GM12878 (cell line): Measurements from ENCODE around the gene HEBP1. TPM values are rescaled to one million over a fixed set of nuclear protein-coding genes. Genes with fewer than 3 reads are reported as not detected.

Experiments used
- ASH2L ChIP-seq: fragments of 300-600, 200-600 bp; sonication (generic); IDR thresholded peaks from 2 replicates; pipeline ENCODE4 v1.6.1; 2017; ENCODE audit warnings: low read depth, mild to moderate bottlenecking, borderline replicate concordance
- CREM ChIP-seq: IDR thresholded peaks from 2 replicates; pipeline ENCODE4 v1.6.1; 2014; ENCODE audit warnings: antibody characterized with exemption, low read depth
- DPF2 ChIP-seq: fragments of 450-650 bp; IDR thresholded peaks from 2 replicates; pipeline ENCODE4 v1.6.1; 2017; ENCODE audit warnings: mild to moderate bottlenecking
- FOXM1 ChIP-seq: IDR thresholded peaks from 2 replicates; pipeline ENCODE4 v1.6.1; 2012; ENCODE audit warnings: low read depth, mild to moderate bottlenecking, inconsistent platforms, low read length, moderate library complexity
- MEF2A ChIP-seq: IDR thresholded peaks from 2 replicates; pipeline ENCODE4 v1.6.1; 2011; ENCODE audit warnings: low read depth, mild to moderate bottlenecking, low read length, moderate library complexity; ENCODE audit not compliant: insufficient read depth
- NBN ChIP-seq: fragments of 450-650 bp; IDR thresholded peaks from 2 replicates; pipeline ENCODE4 v1.6.1; 2016
- NR2F1 ChIP-seq: fragments of 450-650 bp; conservative IDR thresholded peaks from 2 replicates; pipeline ENCODE4 v1.6.1; 2017; ENCODE audit warnings: mild to moderate bottlenecking
- NRF1 ChIP-seq: conservative IDR thresholded peaks from 2 replicates; pipeline ENCODE4 v1.6.1; 2011; ENCODE audit warnings: mild to moderate bottlenecking, low read depth, low read length, improper control_type of control experiment
- PAX5 ChIP-seq: IDR thresholded peaks from 2 replicates; pipeline ENCODE4 v1.6.1; 2011; ENCODE audit warnings: low read depth, low read length, borderline replicate concordance
- POU2F2 ChIP-seq: IDR thresholded peaks from 3 replicates; pipeline ENCODE4 v1.6.1; 2011; ENCODE audit warnings: low read depth, mild to moderate bottlenecking, low read length, borderline replicate concordance
- SP1 ChIP-seq: IDR thresholded peaks from one replicate; pipeline ENCODE4 v1.6.1; 2011; ENCODE audit warnings: low read depth, low read length
- TAF1 ChIP-seq: IDR thresholded peaks from 2 replicates; pipeline ENCODE4 v1.6.1; 2011; ENCODE audit warnings: mild to moderate bottlenecking, low read depth, low read length, borderline replicate concordance
- WRNIP1 ChIP-seq: IDR thresholded peaks from 2 replicates; pipeline ENCODE4 v1.6.1; 2011; ENCODE audit warnings: low read depth, low read length, improper control_type of control experiment, borderline replicate concordance
- YY1 ChIP-seq: IDR thresholded peaks from 2 replicates; pipeline ENCODE4 v1.6.1; 2011; ENCODE audit warnings: low read depth, mild to moderate bottlenecking, low read length
- ZNF274 ChIP-seq: IDR thresholded peaks from one replicate; pipeline ENCODE4 v1.8.0; 2011; ENCODE audit not compliant: insufficient read length, insufficient read depth
- polyA plus RNA-seq, 11 experiments: library from polyadenylated mRNA; depleted of rRNA in 4 of 11; unstranded in 6 of 11; stranded (reverse) in 5 of 11; fragments of >200 nt; fragmentation: Nextera tagmentation in 4 of 11; fragmentation: Illumina TruSeq in 1 of 11; extraction: Ambion mirVana in 4 of 11; extraction: Trizol in 1 of 11; gene quantifications; 1 replicate in 1 of 11; 2 replicates in 10 of 11; pipeline versions ENCODE4 v1.2.1 to v1.2.3, GENCODE V29; 2011 to 2016; ENCODE audit warnings: inconsistent platforms in 2 of 11, missing spikeins in 2 of 11, low read depth in 1 of 11
- total RNA-seq, 4 experiments: library from RNA; depleted of rRNA in 3 of 4; stranded (reverse); fragments of >200 nt in 3 of 4; fragmentation: Illumina TruSeq in 1 of 4; extraction: Trizol in 1 of 4; gene quantifications; 2 replicates each; pipeline versions ENCODE4 v1.2.1 to v1.2.3, GENCODE V29; 2013 to 2021
- TF ChIP-seq, protein P1 (sequence below): fragments of 450-650 bp; IDR thresholded peaks from 2 replicates; pipeline ENCODE4 v1.6.1; 2017; ENCODE audit warnings: mild to moderate bottlenecking, moderate library complexity
- TF ChIP-seq, protein P2 (sequence below): fragments of 450-650 bp; IDR thresholded peaks from 2 replicates; pipeline ENCODE4 v1.6.1; 2016; ENCODE audit warnings: mild to moderate bottlenecking, moderate library complexity, borderline replicate concordance
- TF ChIP-seq, protein P3 (sequence below): IDR thresholded peaks from 2 replicates; pipeline ENCODE4 v1.6.1; 2011; ENCODE audit warnings: borderline replicate concordance, low read depth, mild to moderate bottlenecking, moderate library complexity, mixed read lengths, low read length; ENCODE audit not compliant: insufficient read depth; ENCODE audit errors: extremely low read length
- TF ChIP-seq, protein P4 (sequence below), 3 experiments: IDR thresholded peaks in 2 of 3; conservative IDR thresholded peaks in 1 of 3; 2 replicates each; pipeline ENCODE4 v1.5.1; 2011; ENCODE audit warnings: low read depth in 3 of 3, low read length in 3 of 3, mild to moderate bottlenecking in 3 of 3, control low read depth in 2 of 3, moderate library complexity in 2 of 3, inconsistent platforms in 1 of 3, mixed read lengths in 1 of 3; ENCODE audit not compliant: control insufficient read depth in 2 of 3, insufficient read depth in 1 of 3; ENCODE audit errors: extremely low read depth in 1 of 3

Gene HEBP1
- total and polyA plus RNA-seq, 10 of the 15 experiments (the other 5 are each of a cell fraction or from before 2014, with no cell fraction given): 0.07 to 0.32 (median 0.18) TPM; not detected in 5

DNA sequence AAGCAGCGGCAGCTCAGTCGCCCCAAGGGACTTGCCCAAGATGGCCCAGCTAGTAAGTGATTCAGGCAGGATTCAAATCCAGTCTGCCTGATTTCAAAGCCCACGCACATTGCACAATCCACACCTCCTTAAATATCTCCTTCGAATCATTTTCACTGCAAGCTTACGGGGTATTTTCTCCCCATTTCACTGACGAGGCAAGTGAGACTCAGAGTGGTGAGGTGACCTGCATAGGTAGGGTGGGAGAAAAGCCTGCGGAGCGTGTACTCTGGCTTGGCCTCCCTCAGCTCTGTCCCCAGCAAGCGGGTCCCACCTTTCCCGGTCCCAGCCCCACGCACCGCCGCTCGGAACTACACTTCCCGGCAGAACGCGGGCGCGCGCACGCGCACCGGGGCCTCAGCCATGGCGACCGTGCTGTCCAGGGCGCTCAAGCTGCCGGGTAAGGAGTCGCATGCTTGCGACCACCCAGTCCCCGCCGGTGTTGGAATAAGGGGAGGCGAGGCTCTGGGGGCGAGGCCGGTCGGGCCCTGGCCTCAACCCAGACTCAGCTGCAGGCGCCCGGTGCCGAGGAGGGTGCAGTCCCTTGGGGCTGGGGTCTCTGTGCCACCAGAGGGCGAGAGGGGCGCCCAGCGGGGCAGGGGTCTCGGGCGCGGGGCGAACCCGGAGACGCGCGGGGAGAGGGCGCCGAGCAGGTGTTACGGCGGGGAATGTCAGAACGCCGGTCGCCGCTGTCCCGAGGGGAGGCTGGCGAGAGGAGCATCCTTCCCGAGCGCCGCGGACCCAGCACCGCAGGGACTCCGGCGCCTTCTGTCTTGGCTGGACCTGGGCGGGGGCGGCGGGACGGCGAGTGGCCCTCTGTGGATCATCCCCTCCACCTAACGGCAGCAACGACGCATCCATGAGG is 44.2 kb upstream of the HEBP1 start, which contains the start of gene FAM234B (continued):
- TF ChIP-seq, protein P1, sequence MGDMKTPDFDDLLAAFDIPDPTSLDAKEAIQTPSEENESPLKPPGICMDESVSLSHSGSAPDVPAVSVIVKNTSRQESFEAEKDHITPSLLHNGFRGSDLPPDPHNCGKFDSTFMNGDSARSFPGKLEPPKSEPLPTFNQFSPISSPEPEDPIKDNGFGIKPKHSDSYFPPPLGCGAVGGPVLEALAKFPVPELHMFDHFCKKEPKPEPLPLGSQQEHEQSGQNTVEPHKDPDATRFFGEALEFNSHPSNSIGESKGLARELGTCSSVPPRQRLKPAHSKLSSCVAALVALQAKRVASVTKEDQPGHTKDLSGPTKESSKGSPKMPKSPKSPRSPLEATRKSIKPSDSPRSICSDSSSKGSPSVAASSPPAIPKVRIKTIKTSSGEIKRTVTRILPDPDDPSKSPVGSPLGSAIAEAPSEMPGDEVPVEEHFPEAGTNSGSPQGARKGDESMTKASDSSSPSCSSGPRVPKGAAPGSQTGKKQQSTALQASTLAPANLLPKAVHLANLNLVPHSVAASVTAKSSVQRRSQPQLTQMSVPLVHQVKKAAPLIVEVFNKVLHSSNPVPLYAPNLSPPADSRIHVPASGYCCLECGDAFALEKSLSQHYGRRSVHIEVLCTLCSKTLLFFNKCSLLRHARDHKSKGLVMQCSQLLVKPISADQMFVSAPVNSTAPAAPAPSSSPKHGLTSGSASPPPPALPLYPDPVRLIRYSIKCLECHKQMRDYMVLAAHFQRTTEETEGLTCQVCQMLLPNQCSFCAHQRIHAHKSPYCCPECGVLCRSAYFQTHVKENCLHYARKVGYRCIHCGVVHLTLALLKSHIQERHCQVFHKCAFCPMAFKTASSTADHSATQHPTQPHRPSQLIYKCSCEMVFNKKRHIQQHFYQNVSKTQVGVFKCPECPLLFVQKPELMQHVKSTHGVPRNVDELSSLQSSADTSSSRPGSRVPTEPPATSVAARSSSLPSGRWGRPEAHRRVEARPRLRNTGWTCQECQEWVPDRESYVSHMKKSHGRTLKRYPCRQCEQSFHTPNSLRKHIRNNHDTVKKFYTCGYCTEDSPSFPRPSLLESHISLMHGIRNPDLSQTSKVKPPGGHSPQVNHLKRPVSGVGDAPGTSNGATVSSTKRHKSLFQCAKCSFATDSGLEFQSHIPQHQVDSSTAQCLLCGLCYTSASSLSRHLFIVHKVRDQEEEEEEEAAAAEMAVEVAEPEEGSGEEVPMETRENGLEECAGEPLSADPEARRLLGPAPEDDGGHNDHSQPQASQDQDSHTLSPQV: no peak
- no peak for TF ChIP-seq ASH2L
- TF ChIP-seq, protein P2, sequence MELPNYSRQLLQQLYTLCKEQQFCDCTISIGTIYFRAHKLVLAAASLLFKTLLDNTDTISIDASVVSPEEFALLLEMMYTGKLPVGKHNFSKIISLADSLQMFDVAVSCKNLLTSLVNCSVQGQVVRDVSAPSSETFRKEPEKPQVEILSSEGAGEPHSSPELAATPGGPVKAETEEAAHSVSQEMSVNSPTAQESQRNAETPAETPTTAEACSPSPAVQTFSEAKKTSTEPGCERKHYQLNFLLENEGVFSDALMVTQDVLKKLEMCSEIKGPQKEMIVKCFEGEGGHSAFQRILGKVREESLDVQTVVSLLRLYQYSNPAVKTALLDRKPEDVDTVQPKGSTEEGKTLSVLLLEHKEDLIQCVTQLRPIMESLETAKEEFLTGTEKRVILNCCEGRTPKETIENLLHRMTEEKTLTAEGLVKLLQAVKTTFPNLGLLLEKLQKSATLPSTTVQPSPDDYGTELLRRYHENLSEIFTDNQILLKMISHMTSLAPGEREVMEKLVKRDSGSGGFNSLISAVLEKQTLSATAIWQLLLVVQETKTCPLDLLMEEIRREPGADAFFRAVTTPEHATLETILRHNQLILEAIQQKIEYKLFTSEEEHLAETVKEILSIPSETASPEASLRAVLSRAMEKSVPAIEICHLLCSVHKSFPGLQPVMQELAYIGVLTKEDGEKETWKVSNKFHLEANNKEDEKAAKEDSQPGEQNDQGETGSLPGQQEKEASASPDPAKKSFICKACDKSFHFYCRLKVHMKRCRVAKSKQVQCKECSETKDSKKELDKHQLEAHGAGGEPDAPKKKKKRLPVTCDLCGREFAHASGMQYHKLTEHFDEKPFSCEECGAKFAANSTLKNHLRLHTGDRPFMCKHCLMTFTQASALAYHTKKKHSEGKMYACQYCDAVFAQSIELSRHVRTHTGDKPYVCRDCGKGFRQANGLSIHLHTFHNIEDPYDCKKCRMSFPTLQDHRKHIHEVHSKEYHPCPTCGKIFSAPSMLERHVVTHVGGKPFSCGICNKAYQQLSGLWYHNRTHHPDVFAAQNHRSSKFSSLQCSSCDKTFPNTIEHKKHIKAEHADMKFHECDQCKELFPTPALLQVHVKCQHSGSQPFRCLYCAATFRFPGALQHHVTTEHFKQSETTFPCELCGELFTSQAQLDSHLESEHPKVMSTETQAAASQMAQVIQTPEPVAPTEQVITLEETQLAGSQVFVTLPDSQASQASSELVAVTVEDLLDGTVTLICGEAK: no peak
- TF ChIP-seq YY1: peak; percentile 97
- TF ChIP-seq MEF2A: no peak
- no peak for TF ChIP-seq TAF1
- no peak for TF ChIP-seq POU2F2
- 0 out of 2 replicates have a peak, but pooled peaks have one; percentile 43 for TF ChIP-seq DPF2
- TF ChIP-seq SP1: no peak
- TF ChIP-seq, protein P3, sequence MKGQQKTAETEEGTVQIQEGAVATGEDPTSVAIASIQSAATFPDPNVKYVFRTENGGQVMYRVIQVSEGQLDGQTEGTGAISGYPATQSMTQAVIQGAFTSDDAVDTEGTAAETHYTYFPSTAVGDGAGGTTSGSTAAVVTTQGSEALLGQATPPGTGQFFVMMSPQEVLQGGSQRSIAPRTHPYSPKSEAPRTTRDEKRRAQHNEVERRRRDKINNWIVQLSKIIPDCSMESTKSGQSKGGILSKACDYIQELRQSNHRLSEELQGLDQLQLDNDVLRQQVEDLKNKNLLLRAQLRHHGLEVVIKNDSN: no peak
- TF ChIP-seq NR2F1: no peak
- TF ChIP-seq CREM: no peak
- no peak for TF ChIP-seq FOXM1
- no peak for TF ChIP-seq WRNIP1
- no peak for TF ChIP-seq ZNF274
- peak; percentile 86 for TF ChIP-seq NRF1
- TF ChIP-seq, protein P4, sequence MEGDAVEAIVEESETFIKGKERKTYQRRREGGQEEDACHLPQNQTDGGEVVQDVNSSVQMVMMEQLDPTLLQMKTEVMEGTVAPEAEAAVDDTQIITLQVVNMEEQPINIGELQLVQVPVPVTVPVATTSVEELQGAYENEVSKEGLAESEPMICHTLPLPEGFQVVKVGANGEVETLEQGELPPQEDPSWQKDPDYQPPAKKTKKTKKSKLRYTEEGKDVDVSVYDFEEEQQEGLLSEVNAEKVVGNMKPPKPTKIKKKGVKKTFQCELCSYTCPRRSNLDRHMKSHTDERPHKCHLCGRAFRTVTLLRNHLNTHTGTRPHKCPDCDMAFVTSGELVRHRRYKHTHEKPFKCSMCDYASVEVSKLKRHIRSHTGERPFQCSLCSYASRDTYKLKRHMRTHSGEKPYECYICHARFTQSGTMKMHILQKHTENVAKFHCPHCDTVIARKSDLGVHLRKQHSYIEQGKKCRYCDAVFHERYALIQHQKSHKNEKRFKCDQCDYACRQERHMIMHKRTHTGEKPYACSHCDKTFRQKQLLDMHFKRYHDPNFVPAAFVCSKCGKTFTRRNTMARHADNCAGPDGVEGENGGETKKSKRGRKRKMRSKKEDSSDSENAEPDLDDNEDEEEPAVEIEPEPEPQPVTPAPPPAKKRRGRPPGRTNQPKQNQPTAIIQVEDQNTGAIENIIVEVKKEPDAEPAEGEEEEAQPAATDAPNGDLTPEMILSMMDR (IDR thresholded peaks at IDR 0.05 in 2 of 3, conservative IDR thresholded peaks at IDR 0.05 in 1 of 3; ENCODE audit: control insufficient read depth in 2 of 3, extremely low read depth in 1 of 3, insufficient read depth in 1 of 3, low read depth in 3 of 3, low read length in 3 of 3): peak in 1 of 3 experiments; percentile 23; a peak in 1 of 6 replicates
- no peak for TF ChIP-seq PAX5
- no peak for TF ChIP-seq NBN
